Measurements from ENCODE around the gene SOSTDC1.

DNA sequence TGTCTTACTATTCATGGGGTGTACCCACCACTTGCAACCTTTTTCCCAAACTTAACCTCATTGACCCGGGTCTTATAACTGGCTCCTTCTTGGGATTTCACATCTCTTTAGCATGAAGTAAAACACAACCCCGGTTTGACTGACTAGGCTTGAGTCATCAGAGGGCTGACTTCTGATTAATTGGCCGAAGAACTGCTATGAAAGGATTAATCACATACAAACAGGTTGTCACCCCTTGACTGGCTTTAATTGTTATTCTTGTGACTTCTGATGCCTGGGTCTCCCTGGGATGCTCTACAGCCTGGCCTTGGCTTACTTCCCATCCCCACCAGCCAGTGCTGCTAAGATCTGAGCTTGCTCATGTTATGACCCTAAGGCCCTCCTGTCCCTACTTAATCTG is 35.4 kb downstream of the SOSTDC1 start:
- TF ChIP-seq, protein P1, sequence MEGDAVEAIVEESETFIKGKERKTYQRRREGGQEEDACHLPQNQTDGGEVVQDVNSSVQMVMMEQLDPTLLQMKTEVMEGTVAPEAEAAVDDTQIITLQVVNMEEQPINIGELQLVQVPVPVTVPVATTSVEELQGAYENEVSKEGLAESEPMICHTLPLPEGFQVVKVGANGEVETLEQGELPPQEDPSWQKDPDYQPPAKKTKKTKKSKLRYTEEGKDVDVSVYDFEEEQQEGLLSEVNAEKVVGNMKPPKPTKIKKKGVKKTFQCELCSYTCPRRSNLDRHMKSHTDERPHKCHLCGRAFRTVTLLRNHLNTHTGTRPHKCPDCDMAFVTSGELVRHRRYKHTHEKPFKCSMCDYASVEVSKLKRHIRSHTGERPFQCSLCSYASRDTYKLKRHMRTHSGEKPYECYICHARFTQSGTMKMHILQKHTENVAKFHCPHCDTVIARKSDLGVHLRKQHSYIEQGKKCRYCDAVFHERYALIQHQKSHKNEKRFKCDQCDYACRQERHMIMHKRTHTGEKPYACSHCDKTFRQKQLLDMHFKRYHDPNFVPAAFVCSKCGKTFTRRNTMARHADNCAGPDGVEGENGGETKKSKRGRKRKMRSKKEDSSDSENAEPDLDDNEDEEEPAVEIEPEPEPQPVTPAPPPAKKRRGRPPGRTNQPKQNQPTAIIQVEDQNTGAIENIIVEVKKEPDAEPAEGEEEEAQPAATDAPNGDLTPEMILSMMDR (conservative IDR thresholded peaks at IDR 0.05; ENCODE audit: low read depth, low read length), result no peak
- no peak for TF ChIP-seq EZH2 (IDR thresholded peaks at IDR 0.05; ENCODE audit: borderline replicate concordance, low read depth, low read length, poor library complexity, severe bottlenecking)
